ENCODE results near the gene CD7. TPM values are rescaled to one million over a fixed set of nuclear protein-coding genes. Genes with fewer than 3 reads are reported as not detected.

Gene CD7
- total and polyA plus RNA-seq, 9 of the 15 experiments (the other 6 are each of a cell fraction or from before 2014, with no cell fraction given), result 0.21 to 0.35 TPM; not detected in 7

DNA sequence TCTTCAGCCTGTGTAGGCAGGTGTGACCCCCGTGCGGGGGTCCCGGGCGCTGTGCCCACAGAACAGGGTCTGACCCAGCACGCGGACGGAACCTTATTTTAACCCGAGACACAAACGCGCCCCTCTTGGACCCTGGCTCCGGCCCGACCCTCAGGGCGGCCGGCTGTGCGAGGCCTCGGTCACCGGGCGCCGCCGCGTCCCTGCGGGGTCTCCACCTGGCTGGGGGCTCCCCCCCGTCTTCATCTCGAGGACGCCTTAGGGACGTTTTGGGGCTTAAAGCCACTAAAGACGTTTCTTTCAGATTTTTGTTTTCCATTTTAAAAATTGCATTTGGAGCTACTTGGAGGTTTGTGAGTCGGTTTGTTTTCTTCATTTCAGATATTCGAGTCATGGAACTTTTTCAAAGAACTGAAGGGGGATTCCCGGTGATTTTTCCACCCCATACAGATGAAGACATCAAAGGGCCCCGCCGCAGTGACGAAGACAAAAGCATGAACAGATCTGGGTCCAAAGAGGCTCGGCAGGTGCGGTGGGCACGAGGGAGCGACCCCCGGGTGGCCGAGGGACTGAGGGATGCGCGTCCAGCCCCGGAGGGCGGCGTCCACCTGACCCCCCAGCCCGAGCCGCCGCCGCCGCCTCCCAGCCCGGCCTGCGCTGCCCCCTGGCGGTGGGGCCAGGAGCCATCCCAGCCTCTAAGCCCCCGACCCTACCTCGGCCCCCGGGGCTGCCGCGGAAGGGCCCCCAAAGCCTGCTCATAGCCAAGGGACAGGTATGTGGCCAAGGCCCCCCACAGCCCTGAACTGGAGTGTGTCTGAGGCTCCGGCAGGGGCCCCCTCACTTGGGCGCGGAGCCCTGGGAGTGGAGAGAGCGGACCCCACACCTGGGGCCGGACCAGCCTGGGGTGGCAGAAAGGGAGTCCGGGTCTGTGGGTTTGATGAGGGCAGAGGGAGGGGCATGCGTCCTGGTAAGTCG, 3.8 kb upstream of the CD7 start:
- no peaks in the 10 kb centered on the region for H3K36me3 ChIP-seq (ENCODE audit: control insufficient read depth, insufficient read depth, low read length)
- ATAC-seq (peak; percentile 87), DNase-seq (ENCODE audit: extremely low read depth in 1 of 4, low spot score in 3 of 4) (peak; percentile 66 to 87 (median 83)), FAIRE-seq (peak; percentile 62)
- peak overlapping the region in 1 of 2 experiments; percentile 78; a peak in 2 of 4 replicates for H3K9ac ChIP-seq (ENCODE audit: insufficient read depth in 1 of 2, low read depth in 2 of 2, low read length in 2 of 2)
- H3K4me1 ChIP-seq (replicated peaks in 1 of 2; ENCODE audit: control insufficient read depth in 2 of 2, insufficient read depth in 2 of 2, low read length in 2 of 2), result peaks cover 43 to 99% of the 10 kb centered on the region in 2 experiments
- no TSS peak for BruUV-seq (replicated peaks)
- 28% methylated on average over 62 of the region's 65 CpGs for WGBS (ENCODE audit: insufficient coverage, low coverage, missing lambda C conversion rate)
- in situ Hi-C loops (cut with MboI), result no loop called here
- no peaks in the 10 kb centered on the region for H3K27me3 ChIP-seq (ENCODE audit: control insufficient read depth in 2 of 2, insufficient read depth in 2 of 2, low read length in 2 of 2)
- H3K9me1 ChIP-seq (ENCODE audit: control insufficient read depth, insufficient read depth, low read length), result no peaks in the 10 kb centered on the region
- intact Hi-C loops (cut with micrococcal nuclease), result loop anchor here (1.0 to 2.0 kb wide), 2 partner anchors 77 to 82 kb away; no protein-coding TSS in a partner anchor
- H3K79me2 ChIP-seq (ENCODE audit: control insufficient read depth, insufficient read depth, low read length), result no peaks in the 10 kb centered on the region
- no peak overlapping the region for H3K4me3 ChIP-seq
- ChIA-PET CTCF (ENCODE audit: low intra/inter-chr PET ratio) (interaction anchor here (0.6 to 2.1 kb wide), 3 partner anchors 82 to 87 kb away, joined by 3 to 18 read pairs (median 3); no protein-coding TSS in a partner anchor), POLR2A (no interaction called here)
- no peak overlapping the region for H3K27ac ChIP-seq (ENCODE audit: extremely low read depth, low read depth, low read length)
- H2AFZ ChIP-seq (ENCODE audit: low read depth, low read length), result peak overlapping the region; percentile 83
- H3K9me3 ChIP-seq (replicated peaks; ENCODE audit: control insufficient read depth, insufficient read depth, low read depth, low read length), result peaks cover 10% of the 10 kb centered on the region
- peak overlapping the region; percentile 51; the same call in 1 of the 2 replicates for H3K4me2 ChIP-seq (ENCODE audit: insufficient read depth, low read length)
- no peaks in the 10 kb centered on the region for H4K20me1 ChIP-seq (replicated peaks; ENCODE audit: control insufficient read depth, insufficient read depth, low read length)
- no peak for TF ChIP-seq PYGO2 (tag; IDR thresholded peaks at IDR 0.05)
- TF ChIP-seq ETV6 (IDR thresholded peaks at IDR 0.05; ENCODE audit: borderline replicate concordance in 1 of 2, low read depth in 2 of 2, low read length in 1 of 2), result no peak
- no peak for TF ChIP-seq ETV6 (CRISPR knock-in tag; IDR thresholded peaks at IDR 0.05; ENCODE audit: borderline replicate concordance)
- TF ChIP-seq, protein P1, sequence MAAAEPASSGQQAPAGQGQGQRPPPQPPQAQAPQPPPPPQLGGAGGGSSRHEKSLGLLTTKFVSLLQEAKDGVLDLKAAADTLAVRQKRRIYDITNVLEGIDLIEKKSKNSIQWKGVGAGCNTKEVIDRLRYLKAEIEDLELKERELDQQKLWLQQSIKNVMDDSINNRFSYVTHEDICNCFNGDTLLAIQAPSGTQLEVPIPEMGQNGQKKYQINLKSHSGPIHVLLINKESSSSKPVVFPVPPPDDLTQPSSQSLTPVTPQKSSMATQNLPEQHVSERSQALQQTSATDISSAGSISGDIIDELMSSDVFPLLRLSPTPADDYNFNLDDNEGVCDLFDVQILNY (CRISPR knock-in tag; IDR thresholded peaks at IDR 0.05), result no peak
- TF ChIP-seq, protein P2, sequence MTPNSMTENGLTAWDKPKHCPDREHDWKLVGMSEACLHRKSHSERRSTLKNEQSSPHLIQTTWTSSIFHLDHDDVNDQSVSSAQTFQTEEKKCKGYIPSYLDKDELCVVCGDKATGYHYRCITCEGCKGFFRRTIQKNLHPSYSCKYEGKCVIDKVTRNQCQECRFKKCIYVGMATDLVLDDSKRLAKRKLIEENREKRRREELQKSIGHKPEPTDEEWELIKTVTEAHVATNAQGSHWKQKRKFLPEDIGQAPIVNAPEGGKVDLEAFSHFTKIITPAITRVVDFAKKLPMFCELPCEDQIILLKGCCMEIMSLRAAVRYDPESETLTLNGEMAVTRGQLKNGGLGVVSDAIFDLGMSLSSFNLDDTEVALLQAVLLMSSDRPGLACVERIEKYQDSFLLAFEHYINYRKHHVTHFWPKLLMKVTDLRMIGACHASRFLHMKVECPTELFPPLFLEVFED (CRISPR knock-in tag; conservative IDR thresholded peaks at IDR 0.05), result no peak
- TF ChIP-seq RBM22 (IDR thresholded peaks at IDR 0.05; ENCODE audit: low read depth, low read length, poor library complexity, severe bottlenecking), result no peak
- TF ChIP-seq FIP1L1 (IDR thresholded peaks at IDR 0.05; ENCODE audit: low read depth, low read length, poor library complexity, severe bottlenecking), result no peak
- no peak for TF ChIP-seq ZSCAN29 (IDR thresholded peaks at IDR 0.05)
- TF ChIP-seq, protein P3, sequence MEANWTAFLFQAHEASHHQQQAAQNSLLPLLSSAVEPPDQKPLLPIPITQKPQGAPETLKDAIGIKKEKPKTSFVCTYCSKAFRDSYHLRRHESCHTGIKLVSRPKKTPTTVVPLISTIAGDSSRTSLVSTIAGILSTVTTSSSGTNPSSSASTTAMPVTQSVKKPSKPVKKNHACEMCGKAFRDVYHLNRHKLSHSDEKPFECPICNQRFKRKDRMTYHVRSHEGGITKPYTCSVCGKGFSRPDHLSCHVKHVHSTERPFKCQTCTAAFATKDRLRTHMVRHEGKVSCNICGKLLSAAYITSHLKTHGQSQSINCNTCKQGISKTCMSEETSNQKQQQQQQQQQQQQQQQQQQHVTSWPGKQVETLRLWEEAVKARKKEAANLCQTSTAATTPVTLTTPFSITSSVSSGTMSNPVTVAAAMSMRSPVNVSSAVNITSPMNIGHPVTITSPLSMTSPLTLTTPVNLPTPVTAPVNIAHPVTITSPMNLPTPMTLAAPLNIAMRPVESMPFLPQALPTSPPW (CRISPR knock-in tag; IDR thresholded peaks at IDR 0.05), result peak; percentile 68
- TF ChIP-seq KLF10 (CRISPR knock-in tag; IDR thresholded peaks at IDR 0.05), result no peak
- TF ChIP-seq RNF2 (IDR thresholded peaks at IDR 0.05), result no peak
- TF ChIP-seq TSC22D4 (tag; IDR thresholded peaks at IDR 0.05), result no peak
- TF ChIP-seq NRF1 (conservative IDR thresholded peaks at IDR 0.05 in 1 of 2, IDR thresholded peaks at IDR 0.05 in 1 of 2), result no peak
- no peak for TF ChIP-seq L3MBTL2 (IDR thresholded peaks at IDR 0.05)
- no peak for TF ChIP-seq GTF2A2 (tag; IDR thresholded peaks at IDR 0.05)
- no peak for TF ChIP-seq ZZZ3 (IDR thresholded peaks at IDR 0.05)
- TF ChIP-seq THRAP3 (IDR thresholded peaks at IDR 0.05; ENCODE audit: borderline replicate concordance), result no peak
- no peak for TF ChIP-seq MTA2 (IDR thresholded peaks at IDR 0.05; ENCODE audit: low read depth)

All from K562 (cell line).